DND-41 (cell line): Measurements from ENCODE around the gene IER5.

Experiments
- ATAC-seq: fragments of 200-7000 bp; cut with Tn5 transposase; 3 replicates; pipeline ENCODE4 v1.9.1; 2021; ENCODE audit warnings: low read depth; ENCODE audit not compliant: insufficient read depth
- DNase-seq: peaks from one replicate; pipeline ENCODE4 v3.0.0-alpha.2; 2020
- H2AFZ ChIP-seq: 2 replicates; pipeline ENCODE4 v1.6.0; 2012; ENCODE audit warnings: low read depth, low read length
- H3K27ac ChIP-seq: 2 replicates; pipeline ENCODE4 v1.5.1; 2012; ENCODE audit warnings: low read length, inconsistent platforms
- H3K27me3 ChIP-seq: fragments of 200-600 bp; sonication (generic); 2 replicates; pipeline ENCODE4 v1.6.0; 2012; ENCODE audit warnings: low read length, mild to moderate bottlenecking, inconsistent platforms; ENCODE audit not compliant: insufficient read depth, poor library complexity
- H3K36me3 ChIP-seq: 2 replicates; pipeline ENCODE4 v1.5.1; 2012; ENCODE audit warnings: low read length, inconsistent platforms; ENCODE audit not compliant: insufficient read depth
- H3K4me1 ChIP-seq: 2 replicates; pipeline ENCODE4 v1.5.1; 2012; ENCODE audit warnings: mild to moderate bottlenecking, low read length; ENCODE audit not compliant: insufficient read depth
- H3K4me2 ChIP-seq: 2 replicates; pipeline ENCODE4 v1.6.0; 2012; ENCODE audit warnings: mild to moderate bottlenecking, moderate library complexity, low read length, inconsistent platforms; ENCODE audit not compliant: insufficient read depth
- H3K4me3 ChIP-seq, 2 experiments: fragments of 200-600 bp in 1 of 2; shearing (Covaris generic) in 1 of 2; 2 replicates each; pipeline ENCODE4 v1.5.1; 2012 to 2016; ENCODE audit warnings: inconsistent platforms in 2 of 2, low read length in 2 of 2, mild to moderate bottlenecking in 2 of 2, low read depth in 1 of 2, moderate library complexity in 1 of 2
- H3K79me2 ChIP-seq: 2 replicates; pipeline ENCODE4 v1.6.0; 2012; ENCODE audit warnings: low read length, inconsistent platforms; ENCODE audit not compliant: insufficient read depth
- H3K9ac ChIP-seq: 2 replicates; pipeline ENCODE4 v1.6.0; 2012; ENCODE audit warnings: low read depth, mild to moderate bottlenecking, inconsistent platforms, low read length, moderate library complexity
- H3K9me3 ChIP-seq: 2 replicates; pipeline ENCODE4 v1.5.1; 2012; ENCODE audit warnings: low read length, moderate library complexity, mild to moderate bottlenecking, inconsistent platforms; ENCODE audit not compliant: insufficient read depth, severe bottlenecking
- H4K20me1 ChIP-seq: 2 replicates; pipeline ENCODE4 v1.6.0; 2012; ENCODE audit warnings: low read length; ENCODE audit not compliant: insufficient read depth
- EZH2 ChIP-seq: IDR thresholded peaks from 3 replicates; pipeline ENCODE4 v1.6.1; 2012; ENCODE audit warnings: borderline replicate concordance, low read depth, mild to moderate bottlenecking, moderate library complexity, low read length, inconsistent platforms; ENCODE audit not compliant: severe bottlenecking
- TF ChIP-seq, protein P1 (sequence below): IDR thresholded peaks from 2 replicates; pipeline ENCODE4 v1.5.1; 2012; ENCODE audit warnings: borderline replicate concordance, low read length, moderate library complexity, mild to moderate bottlenecking; ENCODE audit not compliant: poor library complexity, severe bottlenecking; ENCODE audit errors: extremely low read depth

Gene IER5

DNA sequence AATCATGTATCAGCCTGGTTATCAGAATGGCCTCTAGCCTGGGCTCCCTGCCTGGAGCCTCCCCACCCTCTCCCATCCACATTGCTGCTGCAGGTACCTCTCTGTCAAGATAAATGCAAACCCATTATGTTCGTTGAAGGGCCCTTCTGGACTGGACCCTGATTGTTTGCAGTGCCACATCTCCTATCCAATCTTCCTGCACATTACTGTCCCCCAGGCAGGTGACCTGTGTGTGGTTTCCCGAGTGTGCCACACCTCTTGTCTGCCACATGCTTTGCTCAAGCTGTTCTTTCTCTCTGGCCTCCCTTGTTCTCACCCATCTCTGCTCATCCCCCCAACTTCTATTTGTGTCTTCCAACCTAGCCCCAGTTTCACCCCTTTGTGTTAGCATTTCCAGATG lies 32.4 kb downstream of the IER5 start:
- Histone ChIP-seq H3K9ac (no peak overlapping the region), H4K20me1 (no peaks in the 10 kb centered on the region), H3K9me3 (no peaks in the 10 kb centered on the region), H3K79me2 (no peaks in the 10 kb centered on the region), H3K4me3 (no peak overlapping the region), H3K36me3 (no peaks in the 10 kb centered on the region), H3K4me1 (no peaks in the 10 kb centered on the region), H3K27ac (no peak overlapping the region), H3K27me3 (no peaks in the 10 kb centered on the region), H3K4me2 (no peak overlapping the region), H2AFZ (no peak overlapping the region)
- TF ChIP-seq, protein P1, sequence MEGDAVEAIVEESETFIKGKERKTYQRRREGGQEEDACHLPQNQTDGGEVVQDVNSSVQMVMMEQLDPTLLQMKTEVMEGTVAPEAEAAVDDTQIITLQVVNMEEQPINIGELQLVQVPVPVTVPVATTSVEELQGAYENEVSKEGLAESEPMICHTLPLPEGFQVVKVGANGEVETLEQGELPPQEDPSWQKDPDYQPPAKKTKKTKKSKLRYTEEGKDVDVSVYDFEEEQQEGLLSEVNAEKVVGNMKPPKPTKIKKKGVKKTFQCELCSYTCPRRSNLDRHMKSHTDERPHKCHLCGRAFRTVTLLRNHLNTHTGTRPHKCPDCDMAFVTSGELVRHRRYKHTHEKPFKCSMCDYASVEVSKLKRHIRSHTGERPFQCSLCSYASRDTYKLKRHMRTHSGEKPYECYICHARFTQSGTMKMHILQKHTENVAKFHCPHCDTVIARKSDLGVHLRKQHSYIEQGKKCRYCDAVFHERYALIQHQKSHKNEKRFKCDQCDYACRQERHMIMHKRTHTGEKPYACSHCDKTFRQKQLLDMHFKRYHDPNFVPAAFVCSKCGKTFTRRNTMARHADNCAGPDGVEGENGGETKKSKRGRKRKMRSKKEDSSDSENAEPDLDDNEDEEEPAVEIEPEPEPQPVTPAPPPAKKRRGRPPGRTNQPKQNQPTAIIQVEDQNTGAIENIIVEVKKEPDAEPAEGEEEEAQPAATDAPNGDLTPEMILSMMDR = no peak
- TF ChIP-seq EZH2 = no peak
- ATAC-seq (no peak), DNase-seq (no peak)

DNA sequence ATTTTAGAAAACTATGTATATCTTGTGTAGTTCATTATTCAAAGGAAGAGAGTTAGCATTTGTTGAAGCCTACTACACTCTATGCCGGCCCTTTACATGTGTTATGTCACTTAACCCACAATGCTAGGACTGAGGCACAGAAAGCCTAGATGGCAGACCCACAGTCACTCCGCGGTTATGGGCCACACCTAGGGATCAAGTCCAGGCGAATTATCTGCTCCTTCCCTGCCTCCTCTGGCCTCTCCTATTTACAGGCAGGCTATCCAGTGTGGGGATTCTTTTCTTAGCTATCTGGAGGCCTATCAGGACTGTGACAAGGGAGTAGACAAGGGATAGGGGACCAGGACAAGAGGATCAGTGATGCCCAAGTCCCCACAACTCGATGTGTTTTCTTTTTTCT lies 33.0 kb downstream of the IER5 start:
- Histone ChIP-seq H3K27ac (no peak overlapping the region), H3K27me3 (no peaks in the 10 kb centered on the region), H3K36me3 (no peaks in the 10 kb centered on the region), H3K4me3 (no peak overlapping the region), H3K79me2 (no peaks in the 10 kb centered on the region), H3K4me1 (no peaks in the 10 kb centered on the region), H3K9ac (no peak overlapping the region), H3K4me2 (no peak overlapping the region), H4K20me1 (no peaks in the 10 kb centered on the region), H3K9me3 (no peaks in the 10 kb centered on the region), H2AFZ (no peak overlapping the region)
- TF ChIP-seq EZH2 = no peak
- TF ChIP-seq, protein P1 = no peak
- DNase-seq (no peak), ATAC-seq (no peak)

DNA sequence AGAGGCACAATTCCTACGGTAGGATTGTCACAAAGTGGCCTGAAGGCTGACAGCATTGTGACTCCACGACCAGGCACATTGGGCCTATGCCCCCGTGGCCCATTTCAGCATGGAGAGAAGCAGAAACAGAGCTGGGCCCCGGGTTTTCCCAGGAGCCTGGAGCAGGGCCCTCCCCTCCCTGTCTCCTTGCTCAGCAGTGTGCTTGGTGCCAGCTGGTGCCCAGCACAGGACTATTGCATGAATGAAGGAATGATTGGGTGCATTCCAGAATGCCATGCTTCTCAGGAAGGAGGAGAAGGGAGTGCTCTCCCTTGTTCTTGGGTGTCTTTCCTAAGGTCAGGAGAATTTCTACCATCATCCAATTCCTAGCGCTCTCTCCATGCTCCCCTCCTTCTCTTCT lies 33.7 kb downstream of the IER5 start:
- Histone ChIP-seq H3K36me3 (no peaks in the 10 kb centered on the region), H3K9me3 (no peaks in the 10 kb centered on the region), H3K27me3 (no peaks in the 10 kb centered on the region), H2AFZ (no peak overlapping the region), H3K4me3 (no peak overlapping the region), H3K4me2 (no peak overlapping the region), H4K20me1 (no peaks in the 10 kb centered on the region), H3K4me1 (no peaks in the 10 kb centered on the region), H3K27ac (no peak overlapping the region), H3K79me2 (no peaks in the 10 kb centered on the region), H3K9ac (no peak overlapping the region)
- ATAC-seq (no peak), DNase-seq (no peak)
- TF ChIP-seq, protein P1 = no peak
- TF ChIP-seq EZH2 = no peak

DNA sequence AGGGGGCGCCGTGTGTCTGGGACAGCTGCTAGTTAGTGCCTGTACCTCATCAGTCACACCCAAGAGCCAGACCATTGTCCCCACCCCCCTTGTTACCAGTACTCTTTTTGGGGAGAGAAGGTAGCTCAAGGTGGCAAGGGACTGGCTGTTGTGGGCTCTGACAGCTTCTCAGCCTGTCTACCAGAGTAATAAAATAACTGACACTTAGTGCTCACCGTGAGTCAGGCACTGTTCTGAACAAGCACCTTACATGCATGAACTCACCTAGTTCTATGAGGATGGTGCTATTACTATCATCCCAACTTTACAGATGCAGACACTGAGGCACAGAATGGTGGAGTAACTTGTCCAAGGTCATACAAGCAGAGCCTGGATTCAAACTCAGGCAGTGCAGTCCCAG lies 34.7 kb downstream of the IER5 start:
- Histone ChIP-seq H3K36me3 (no peaks in the 10 kb centered on the region), H3K4me1 (no peaks in the 10 kb centered on the region), H3K4me2 (no peak overlapping the region), H3K79me2 (no peaks in the 10 kb centered on the region), H2AFZ (no peak overlapping the region), H3K9me3 (no peaks in the 10 kb centered on the region), H3K4me3 (no peak overlapping the region), H3K9ac (no peak overlapping the region), H3K27me3 (no peaks in the 10 kb centered on the region), H4K20me1 (no peaks in the 10 kb centered on the region), H3K27ac (no peak overlapping the region)
- no peak for DNase-seq
- no peak for ATAC-seq
- TF ChIP-seq, protein P1 = no peak
- no peak for TF ChIP-seq EZH2
